ENCODE data around the gene RNF115. TPM values are rescaled to one million over a fixed set of nuclear protein-coding genes. Genes with fewer than 3 reads are reported as not detected.

RNF115 gene
- total and polyA plus RNA-seq, 2 of the 13 experiments (the other 11 are each of a cell fraction or from before 2014, with no cell fraction given), result 6.0 to 10.1 TPM

DNA sequence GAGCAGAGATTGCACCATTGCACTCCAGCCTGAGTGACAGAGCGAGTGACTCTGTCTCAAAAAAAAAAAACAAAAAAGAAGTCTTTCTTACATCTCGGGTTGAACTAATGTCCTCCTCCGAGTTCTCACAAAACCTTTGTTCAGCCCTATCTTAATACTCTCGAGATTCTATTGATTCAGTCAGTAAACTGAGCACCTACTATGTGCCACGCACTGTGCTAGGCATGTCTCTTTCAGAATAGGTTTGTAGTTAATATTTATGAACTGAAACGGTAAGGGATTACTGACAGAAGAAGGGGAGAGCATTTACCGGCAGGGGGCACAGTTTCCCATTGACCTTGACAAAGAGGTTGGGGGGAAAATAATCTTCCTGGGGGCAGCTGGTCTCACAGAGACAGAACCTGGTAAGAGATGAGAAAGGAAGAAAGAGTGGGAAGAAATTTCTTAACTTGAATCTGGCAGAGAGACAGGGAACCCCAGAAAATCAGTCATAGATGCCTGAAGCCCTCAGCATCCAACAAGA lies 31.6 kb upstream of the RNF115 start:
- POLR2A ChIA-PET, result no interaction called here
- no peak for FAIRE-seq

DNA sequence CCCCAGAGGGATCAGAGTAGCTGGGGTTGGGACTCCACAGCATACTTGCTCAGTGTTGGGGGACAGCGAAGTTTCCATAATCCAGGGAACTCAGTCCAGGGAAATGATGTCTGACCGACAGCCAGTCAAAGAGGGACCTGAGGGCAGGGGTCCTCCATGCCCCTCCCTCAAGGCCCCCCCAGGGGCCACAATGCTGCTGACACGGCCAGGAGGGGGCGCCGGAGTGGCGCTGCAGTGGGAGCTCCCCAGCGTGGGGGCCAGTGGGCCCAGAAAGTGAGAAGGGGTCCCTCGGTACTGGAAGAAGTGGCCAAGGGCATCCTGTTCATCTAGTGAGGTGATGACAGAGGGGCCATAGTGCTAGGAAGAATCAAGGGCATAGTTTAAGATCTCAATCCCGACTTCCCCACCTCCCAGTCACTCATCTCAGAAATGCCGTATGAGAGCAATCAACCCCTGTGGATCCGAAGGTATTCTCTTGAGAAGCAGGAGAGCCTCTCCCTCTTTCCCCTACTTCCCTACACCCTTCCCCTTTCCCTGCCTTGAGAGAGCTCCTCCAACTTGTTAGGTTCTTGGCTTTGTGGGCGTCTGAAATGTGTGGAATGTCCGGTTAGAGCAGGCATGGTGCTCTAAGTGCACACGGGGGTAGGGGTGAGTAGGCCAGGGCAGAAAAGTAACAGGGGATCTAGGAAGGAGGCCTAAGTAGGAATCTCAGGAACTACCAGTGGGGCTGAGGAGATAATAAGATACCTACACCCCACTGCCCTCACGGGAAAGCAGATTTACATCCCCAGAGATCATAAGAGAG lies 25.7 kb upstream of the RNF115 start:
- Histone ChIP-seq H3K4me1 (ENCODE audit: insufficient read depth, low read length) (peaks cover 12% of the 10 kb centered on the region), H3K27ac (ENCODE audit: extremely low read length, insufficient read depth, low read length) (no peak overlapping the region), H3K79me2 (ENCODE audit: insufficient read depth, low read length) (no peaks in the 10 kb centered on the region), H3K4me2 (ENCODE audit: low read depth, low read length) (no peak overlapping the region), H3K36me3 (replicated peaks in 1 of 2; ENCODE audit: control insufficient read depth in 1 of 2, insufficient read depth in 2 of 2, low read length in 2 of 2) (peaks cover 13 to 19% of the 10 kb centered on the region in 2 experiments), H3K9me3 (ENCODE audit: low read length) (no peaks in the 10 kb centered on the region), H3K9ac (ENCODE audit: insufficient read depth, low read depth, low read length) (no peak overlapping the region), H3K4me3 (replicated peaks in 1 of 3; ENCODE audit: insufficient read depth in 1 of 3, low read depth in 2 of 3, low read length in 3 of 3) (no peak overlapping the region), H2AFZ (ENCODE audit: low read length) (no peak overlapping the region), H4K20me1 (ENCODE audit: insufficient read depth, low read length) (no peaks in the 10 kb centered on the region), H3K27me3 (ENCODE audit: control insufficient read depth in 1 of 2, insufficient read depth in 2 of 2, low read length in 2 of 2) (no peaks in the 10 kb centered on the region)
- TF ChIP-seq, protein P1, sequence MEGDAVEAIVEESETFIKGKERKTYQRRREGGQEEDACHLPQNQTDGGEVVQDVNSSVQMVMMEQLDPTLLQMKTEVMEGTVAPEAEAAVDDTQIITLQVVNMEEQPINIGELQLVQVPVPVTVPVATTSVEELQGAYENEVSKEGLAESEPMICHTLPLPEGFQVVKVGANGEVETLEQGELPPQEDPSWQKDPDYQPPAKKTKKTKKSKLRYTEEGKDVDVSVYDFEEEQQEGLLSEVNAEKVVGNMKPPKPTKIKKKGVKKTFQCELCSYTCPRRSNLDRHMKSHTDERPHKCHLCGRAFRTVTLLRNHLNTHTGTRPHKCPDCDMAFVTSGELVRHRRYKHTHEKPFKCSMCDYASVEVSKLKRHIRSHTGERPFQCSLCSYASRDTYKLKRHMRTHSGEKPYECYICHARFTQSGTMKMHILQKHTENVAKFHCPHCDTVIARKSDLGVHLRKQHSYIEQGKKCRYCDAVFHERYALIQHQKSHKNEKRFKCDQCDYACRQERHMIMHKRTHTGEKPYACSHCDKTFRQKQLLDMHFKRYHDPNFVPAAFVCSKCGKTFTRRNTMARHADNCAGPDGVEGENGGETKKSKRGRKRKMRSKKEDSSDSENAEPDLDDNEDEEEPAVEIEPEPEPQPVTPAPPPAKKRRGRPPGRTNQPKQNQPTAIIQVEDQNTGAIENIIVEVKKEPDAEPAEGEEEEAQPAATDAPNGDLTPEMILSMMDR (CRISPR knock-in tag; IDR thresholded peaks at IDR 0.05), result peak; percentile 32
- TF ChIP-seq PATZ1 (CRISPR knock-in tag; IDR thresholded peaks at IDR 0.05) (peak; percentile 91), ZNF335 (CRISPR knock-in tag; IDR thresholded peaks at IDR 0.05) (no peak), TOPORS (CRISPR knock-in tag; IDR thresholded peaks at IDR 0.05) (no peak)
- TF ChIP-seq, protein P2, sequence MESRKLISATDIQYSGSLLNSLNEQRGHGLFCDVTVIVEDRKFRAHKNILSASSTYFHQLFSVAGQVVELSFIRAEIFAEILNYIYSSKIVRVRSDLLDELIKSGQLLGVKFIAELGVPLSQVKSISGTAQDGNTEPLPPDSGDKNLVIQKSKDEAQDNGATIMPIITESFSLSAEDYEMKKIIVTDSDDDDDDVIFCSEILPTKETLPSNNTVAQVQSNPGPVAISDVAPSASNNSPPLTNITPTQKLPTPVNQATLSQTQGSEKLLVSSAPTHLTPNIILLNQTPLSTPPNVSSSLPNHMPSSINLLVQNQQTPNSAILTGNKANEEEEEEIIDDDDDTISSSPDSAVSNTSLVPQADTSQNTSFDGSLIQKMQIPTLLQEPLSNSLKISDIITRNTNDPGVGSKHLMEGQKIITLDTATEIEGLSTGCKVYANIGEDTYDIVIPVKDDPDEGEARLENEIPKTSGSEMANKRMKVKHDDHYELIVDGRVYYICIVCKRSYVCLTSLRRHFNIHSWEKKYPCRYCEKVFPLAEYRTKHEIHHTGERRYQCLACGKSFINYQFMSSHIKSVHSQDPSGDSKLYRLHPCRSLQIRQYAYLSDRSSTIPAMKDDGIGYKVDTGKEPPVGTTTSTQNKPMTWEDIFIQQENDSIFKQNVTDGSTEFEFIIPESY (CRISPR knock-in tag; IDR thresholded peaks at IDR 0.05), result no peak
- FAIRE-seq (no peak), DNase-seq (ENCODE audit: low spot score) (no peak), ATAC-seq (no peak)
- in situ Hi-C loops (cut with HindIII; ENCODE audit: extremely low pct_ligation_motif_present, low pct_unique_long_range_greater_than_20kb), result loop anchor here (10.0 kb wide), 1 partner anchor 165 kb away; no protein-coding TSS in a partner anchor
- BruUV-seq (replicated peaks), result no TSS peak
- ChIA-PET POLR2A (interaction anchor here (1.2 kb wide), 1 partner anchor 10 kb away, joined by 3 read pairs; the partner anchor contains the start of gene PIAS3), CTCF (ENCODE audit: low intra/inter-chr PET ratio, low total read pairs) (no interaction called here)
- 83% methylated on average over 13 of the region's 15 CpGs for WGBS (ENCODE audit: low lambda C conversion rate)
- intact Hi-C loops (cut with micrococcal nuclease; ENCODE audit: unreplicated experiment), result no loop called here

More for the DNA sequence above, 31.6 kb upstream of the RNF115 start:
- Histone ChIP-seq H3K27me3 (ENCODE audit: control insufficient read depth in 1 of 2, insufficient read depth in 2 of 2, low read length in 2 of 2) (no peaks in the 10 kb centered on the region), H2AFZ (ENCODE audit: low read length) (no peak overlapping the region), H3K9ac (ENCODE audit: insufficient read depth, low read depth, low read length) (no peak overlapping the region), H3K4me1 (ENCODE audit: insufficient read depth, low read length) (peaks cover 18% of the 10 kb centered on the region), H3K79me2 (ENCODE audit: insufficient read depth, low read length) (peaks cover 3% of the 10 kb centered on the region), H3K4me2 (ENCODE audit: low read depth, low read length) (no peak overlapping the region), H3K9me3 (ENCODE audit: low read length) (no peaks in the 10 kb centered on the region), H3K4me3 (replicated peaks in 1 of 3; ENCODE audit: insufficient read depth in 1 of 3, low read depth in 2 of 3, low read length in 3 of 3) (no peak overlapping the region), H3K36me3 (replicated peaks in 1 of 2; ENCODE audit: control insufficient read depth in 1 of 2, insufficient read depth in 2 of 2, low read length in 2 of 2) (peaks cover 12 to 26% of the 10 kb centered on the region in 2 experiments), H3K27ac (ENCODE audit: extremely low read length, insufficient read depth, low read length) (no peak overlapping the region), H4K20me1 (ENCODE audit: insufficient read depth, low read length) (no peaks in the 10 kb centered on the region)
- BruUV-seq (replicated peaks), result no TSS peak
- no peak for DNase-seq (ENCODE audit: low spot score)
- TF ChIP-seq ZKSCAN1 (IDR thresholded peaks at IDR 0.05; ENCODE audit: low read length), result peak; percentile 85
- TF ChIP-seq THAP7 (CRISPR knock-in tag; IDR thresholded peaks at IDR 0.05), result no peak
- WGBS (ENCODE audit: low lambda C conversion rate), result 71% methylated on average over 7 of the region's 7 CpGs
- intact Hi-C loops (cut with micrococcal nuclease; ENCODE audit: unreplicated experiment), result loop anchor here (5.0 kb wide), 2 partner anchors 37 to 107 kb away; partner anchors contain the start of genes ANKRD34A and POLR3GL
- in situ Hi-C loops (cut with HindIII; ENCODE audit: extremely low pct_ligation_motif_present, low pct_unique_long_range_greater_than_20kb), result no loop called here
- CTCF ChIA-PET (ENCODE audit: low intra/inter-chr PET ratio, low total read pairs), result no interaction called here
- ATAC-seq, result no peak

Measured in HepG2 (cell line).